Transverse colon (tissue), 4 donors: ENCODE results near the gene NR3C1.

Experiments used
- POLR2A ChIP-seq: fragments of 450-650 bp; IDR thresholded peaks from one replicate; pipeline ENCODE4 v1.6.1; 2016; ENCODE audit warnings: antibody characterized with exemption, mild to moderate bottlenecking, moderate library complexity
- POLR2AphosphoS5 ChIP-seq, 3 donors: sonication (generic); formaldehyde crosslinking; IDR thresholded peaks; one replicate each; pipeline ENCODE4 v1.6.1; 2016; ENCODE audit warnings: antibody characterized with exemption in 3 of 3
- TF ChIP-seq, protein P1 (sequence below), 5 experiments: fragments of 200-600 bp in 3 of 5; fragments of 450-650 bp in 2 of 5; sonication (generic) in 3 of 5; IDR thresholded peaks; 1 replicate in 2 of 5; 2 replicates in 3 of 5; pipeline ENCODE4 v1.5.1; 2016 to 2017; ENCODE audit warnings: antibody characterized with exemption in 5 of 5, inconsistent platforms in 3 of 5, mild to moderate bottlenecking in 2 of 5, moderate library complexity in 1 of 5

DNA sequence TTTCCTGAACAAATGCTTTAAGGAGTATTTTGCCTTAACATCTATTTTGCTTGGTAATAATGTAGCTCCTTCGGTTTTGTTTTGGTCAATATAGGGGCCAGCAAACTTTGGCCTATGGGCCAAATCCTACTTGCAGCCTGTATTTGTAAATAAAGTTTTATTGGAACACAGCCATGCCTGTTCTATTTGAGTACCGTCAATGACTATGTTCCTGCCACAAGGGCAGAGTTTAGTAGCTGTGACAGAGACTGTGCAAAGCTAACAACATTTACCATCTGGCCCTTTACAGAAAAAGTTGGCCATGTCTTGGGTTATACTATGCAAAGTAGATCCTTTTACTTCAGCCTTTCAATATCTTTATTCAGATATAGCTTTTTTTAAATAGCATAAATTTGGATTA is 113.4 kb downstream of the NR3C1 start:
- TF ChIP-seq, protein P1, sequence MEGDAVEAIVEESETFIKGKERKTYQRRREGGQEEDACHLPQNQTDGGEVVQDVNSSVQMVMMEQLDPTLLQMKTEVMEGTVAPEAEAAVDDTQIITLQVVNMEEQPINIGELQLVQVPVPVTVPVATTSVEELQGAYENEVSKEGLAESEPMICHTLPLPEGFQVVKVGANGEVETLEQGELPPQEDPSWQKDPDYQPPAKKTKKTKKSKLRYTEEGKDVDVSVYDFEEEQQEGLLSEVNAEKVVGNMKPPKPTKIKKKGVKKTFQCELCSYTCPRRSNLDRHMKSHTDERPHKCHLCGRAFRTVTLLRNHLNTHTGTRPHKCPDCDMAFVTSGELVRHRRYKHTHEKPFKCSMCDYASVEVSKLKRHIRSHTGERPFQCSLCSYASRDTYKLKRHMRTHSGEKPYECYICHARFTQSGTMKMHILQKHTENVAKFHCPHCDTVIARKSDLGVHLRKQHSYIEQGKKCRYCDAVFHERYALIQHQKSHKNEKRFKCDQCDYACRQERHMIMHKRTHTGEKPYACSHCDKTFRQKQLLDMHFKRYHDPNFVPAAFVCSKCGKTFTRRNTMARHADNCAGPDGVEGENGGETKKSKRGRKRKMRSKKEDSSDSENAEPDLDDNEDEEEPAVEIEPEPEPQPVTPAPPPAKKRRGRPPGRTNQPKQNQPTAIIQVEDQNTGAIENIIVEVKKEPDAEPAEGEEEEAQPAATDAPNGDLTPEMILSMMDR (IDR thresholded peaks at IDR 0.05) = no peak
- TF ChIP-seq POLR2A (no peak), POLR2AphosphoS5 (IDR thresholded peaks at IDR 0.05) (no peak)
